Chondrocyte (in vitro differentiated cells): Measurements from ENCODE around the gene FFAR2. TPM values are rescaled to one million over a fixed set of nuclear protein-coding genes. Genes with fewer than 3 reads are reported as not detected.

Experiments
- DNase-seq: peaks from one replicate; pipeline ENCODE4 v3.0.0; 2021; ENCODE audit warnings: mixed read lengths, low spot score
- H3K27ac Mint-ChIP-seq: one replicate; pipeline ENCODE4 v1.8.0; 2021; ENCODE audit warnings: mild to moderate bottlenecking, moderate library complexity, mixed read lengths; ENCODE audit not compliant: unreplicated experiment
- H3K27me3 Mint-ChIP-seq: 2 replicates; pipeline ENCODE4 v1.8.0; 2021; ENCODE audit warnings: low read depth, mixed read lengths
- H3K36me3 Mint-ChIP-seq: 2 replicates; pipeline ENCODE4 v1.8.0; 2021; ENCODE audit warnings: low read depth, mixed read lengths
- H3K4me1 Mint-ChIP-seq: 2 replicates; pipeline ENCODE4 v1.8.0; 2021; ENCODE audit warnings: low read depth, mild to moderate bottlenecking, mixed read lengths
- H3K4me3 Mint-ChIP-seq: one replicate; pipeline ENCODE4 v1.8.0; 2021; ENCODE audit warnings: mild to moderate bottlenecking, moderate library complexity, mixed read lengths; ENCODE audit not compliant: unreplicated experiment
- H3K9me3 Mint-ChIP-seq: 2 replicates; pipeline ENCODE4 v1.8.0; 2021; ENCODE audit warnings: low read depth, mixed read lengths
- total RNA-seq: library from RNA; stranded (reverse); gene quantifications from 3 replicates; pipeline ENCODE4 v1.2.1, GENCODE V29; 2021
- TF ChIP-seq, protein P1 (sequence below): fragments of 200-600 bp; sonication (generic); IDR thresholded peaks from 2 replicates; pipeline ENCODE4 v1.5.0; 2021; ENCODE audit warnings: antibody characterized with exemption, mild to moderate bottlenecking, moderate library complexity

FFAR2 gene
- total RNA-seq, 1 donor from 2014 or later: not detected

DNA sequence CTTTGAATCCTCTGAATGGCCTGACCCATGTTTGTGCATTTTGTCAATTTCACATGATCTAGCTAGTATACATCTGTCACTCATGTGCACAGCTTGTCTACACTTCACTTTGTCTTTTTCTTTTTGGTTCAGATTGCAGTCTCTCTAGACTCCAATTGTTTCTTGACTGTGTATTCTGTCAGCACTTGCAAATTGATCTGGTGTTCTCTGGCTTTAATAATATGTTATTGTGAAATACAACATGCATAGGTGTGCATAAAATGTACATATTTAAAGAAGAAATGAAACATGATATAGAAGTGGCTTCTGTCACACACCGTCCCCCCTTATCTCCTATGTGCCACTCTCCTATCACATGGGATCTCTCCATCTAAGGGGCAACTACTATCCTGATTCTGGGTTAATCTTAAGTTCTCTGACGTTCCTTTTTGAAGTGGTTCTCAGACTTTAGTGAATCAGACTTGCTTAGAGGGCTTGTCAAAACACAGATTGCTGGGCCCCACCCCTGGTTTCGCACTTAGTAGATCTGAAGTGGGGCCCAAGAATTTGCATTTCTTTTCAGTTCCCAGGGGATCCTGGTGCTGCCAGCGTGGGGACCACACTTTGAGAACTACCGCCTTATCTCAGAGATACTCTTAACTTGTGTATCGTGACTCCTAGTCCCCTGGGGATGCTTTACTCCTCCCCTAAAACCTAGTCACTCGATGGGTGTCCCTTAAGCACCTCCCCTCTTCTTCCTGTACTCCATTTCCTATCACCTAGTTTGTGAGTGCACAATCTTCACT, 36.4 kb downstream of the FFAR2 start:
- H3K27ac Mint-ChIP-seq: no peak overlapping the region
- peaks cover 41% of the 10 kb centered on the region for H3K27me3 Mint-ChIP-seq
- H3K4me3 Mint-ChIP-seq: no peak overlapping the region
- TF ChIP-seq, protein P1, sequence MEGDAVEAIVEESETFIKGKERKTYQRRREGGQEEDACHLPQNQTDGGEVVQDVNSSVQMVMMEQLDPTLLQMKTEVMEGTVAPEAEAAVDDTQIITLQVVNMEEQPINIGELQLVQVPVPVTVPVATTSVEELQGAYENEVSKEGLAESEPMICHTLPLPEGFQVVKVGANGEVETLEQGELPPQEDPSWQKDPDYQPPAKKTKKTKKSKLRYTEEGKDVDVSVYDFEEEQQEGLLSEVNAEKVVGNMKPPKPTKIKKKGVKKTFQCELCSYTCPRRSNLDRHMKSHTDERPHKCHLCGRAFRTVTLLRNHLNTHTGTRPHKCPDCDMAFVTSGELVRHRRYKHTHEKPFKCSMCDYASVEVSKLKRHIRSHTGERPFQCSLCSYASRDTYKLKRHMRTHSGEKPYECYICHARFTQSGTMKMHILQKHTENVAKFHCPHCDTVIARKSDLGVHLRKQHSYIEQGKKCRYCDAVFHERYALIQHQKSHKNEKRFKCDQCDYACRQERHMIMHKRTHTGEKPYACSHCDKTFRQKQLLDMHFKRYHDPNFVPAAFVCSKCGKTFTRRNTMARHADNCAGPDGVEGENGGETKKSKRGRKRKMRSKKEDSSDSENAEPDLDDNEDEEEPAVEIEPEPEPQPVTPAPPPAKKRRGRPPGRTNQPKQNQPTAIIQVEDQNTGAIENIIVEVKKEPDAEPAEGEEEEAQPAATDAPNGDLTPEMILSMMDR: no peak
- DNase-seq: no peak
- H3K36me3 Mint-ChIP-seq: no peaks in the 10 kb centered on the region
- H3K4me1 Mint-ChIP-seq: no peaks in the 10 kb centered on the region
- H3K9me3 Mint-ChIP-seq: no peaks in the 10 kb centered on the region

DNA sequence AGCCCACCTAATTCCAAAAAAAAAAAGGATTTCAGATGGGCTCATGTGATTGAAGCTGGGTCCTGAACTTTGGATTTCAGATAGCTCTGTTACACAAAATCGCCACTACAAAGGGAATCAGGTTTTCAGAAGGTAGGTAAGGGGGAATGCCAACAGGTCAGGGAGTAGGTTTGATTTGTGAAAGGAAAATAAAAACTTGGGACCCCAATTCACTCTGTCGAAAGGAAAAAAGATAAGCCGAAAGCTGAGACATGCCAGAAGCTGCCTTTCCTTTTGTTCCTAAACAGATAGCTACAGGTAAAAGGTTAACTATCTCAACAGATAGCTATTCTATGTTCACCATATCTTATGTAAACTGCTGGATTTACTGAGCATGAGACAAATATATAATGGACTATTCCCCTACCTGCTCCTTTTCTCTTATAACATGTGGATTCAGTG, 38.2 kb downstream of the FFAR2 start:
- Mint-ChIP-seq H3K27me3 (peaks cover 54% of the 10 kb centered on the region), H3K36me3 (no peaks in the 10 kb centered on the region), H3K9me3 (no peaks in the 10 kb centered on the region), H3K4me3 (no peak overlapping the region), H3K27ac (no peak overlapping the region), H3K4me1 (no peaks in the 10 kb centered on the region)
- no peak for DNase-seq
- TF ChIP-seq, protein P1: no peak

DNA sequence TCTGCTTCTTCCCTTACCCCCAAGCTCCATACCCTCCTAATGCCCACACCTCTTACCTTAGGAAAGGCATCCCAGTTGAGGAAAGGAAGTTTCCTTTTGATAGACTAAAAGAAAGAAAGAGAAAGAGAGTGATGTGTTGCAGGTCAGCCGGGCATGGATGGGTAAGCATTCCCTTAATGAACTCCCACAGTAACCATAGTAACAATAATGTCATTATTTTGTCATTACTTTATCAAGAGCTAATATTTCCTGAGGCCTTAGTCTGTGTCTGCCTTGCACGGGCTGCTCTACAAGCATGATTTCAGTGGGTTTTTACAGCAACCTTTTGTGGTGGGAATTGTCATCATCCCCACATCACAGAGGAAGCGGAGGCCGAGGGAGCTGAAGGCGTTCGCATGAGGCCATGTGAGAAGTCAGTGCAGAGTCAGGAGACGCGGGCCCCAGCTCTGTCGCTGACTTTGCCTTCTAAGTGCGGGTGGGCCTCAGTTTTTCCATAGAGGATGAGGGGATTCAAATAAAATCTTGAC, 39.7 kb downstream of the FFAR2 start:
- no peak overlapping the region for H3K27ac Mint-ChIP-seq
- no peaks in the 10 kb centered on the region for H3K9me3 Mint-ChIP-seq
- no peak overlapping the region for H3K4me3 Mint-ChIP-seq
- no peaks in the 10 kb centered on the region for H3K36me3 Mint-ChIP-seq
- peaks cover 66% of the 10 kb centered on the region for H3K27me3 Mint-ChIP-seq
- TF ChIP-seq, protein P1: no peak
- no peaks in the 10 kb centered on the region for H3K4me1 Mint-ChIP-seq
- DNase-seq: no peak

DNA sequence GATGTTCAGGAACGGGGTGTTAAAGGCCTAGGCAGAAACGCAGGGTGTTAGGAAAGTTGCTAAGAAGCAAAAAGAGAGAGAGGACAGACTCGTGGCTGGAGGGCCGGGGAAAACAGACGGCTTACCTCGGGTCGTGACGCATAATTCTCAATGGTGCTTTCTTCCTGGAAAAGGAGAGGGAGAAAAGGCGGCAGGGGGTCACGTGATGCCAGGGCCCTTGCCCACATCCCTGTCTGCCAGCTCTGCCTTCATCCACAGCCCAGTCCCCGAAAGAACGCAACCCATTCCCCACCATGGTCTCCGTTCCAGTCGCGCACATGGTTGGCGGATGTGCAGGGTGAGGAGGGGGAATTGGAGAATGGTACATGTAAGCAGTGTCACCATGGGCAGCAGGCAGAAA, 40.6 kb downstream of the FFAR2 start:
- Mint-ChIP-seq H3K9me3 (no peaks in the 10 kb centered on the region), H3K36me3 (no peaks in the 10 kb centered on the region), H3K27me3 (peaks cover 70% of the 10 kb centered on the region), H3K27ac (no peak overlapping the region), H3K4me1 (no peaks in the 10 kb centered on the region), H3K4me3 (no peak overlapping the region)
- TF ChIP-seq, protein P1: no peak
- DNase-seq: no peak

DNA sequence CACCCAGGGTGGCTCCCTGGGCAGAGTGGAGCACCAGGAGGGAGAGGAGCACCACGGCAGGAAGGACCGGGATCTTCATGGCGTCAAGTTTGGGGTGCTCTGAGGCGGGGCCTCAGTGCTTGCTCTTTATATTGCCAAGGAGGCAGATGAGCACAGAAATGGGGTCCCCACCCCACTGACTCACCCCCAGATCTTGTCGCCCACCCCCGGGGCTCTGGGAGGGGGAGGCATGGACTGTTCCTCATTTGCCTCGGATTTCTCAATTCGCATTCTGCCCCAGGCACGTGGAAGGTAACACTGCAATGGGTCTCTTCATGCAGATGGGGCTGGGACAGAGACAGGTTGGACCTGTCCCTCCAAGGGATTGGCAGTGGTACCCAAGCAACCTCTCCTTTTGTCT, 42.3 kb downstream of the FFAR2 start, which contains the start of gene KRTDAP:
TSS of gene KRTDAP (minus strand) at position 101 of the 400 bp plus-strand sequence. CDS start at position 79, 22 bp downstream.
- no peaks in the 10 kb centered on the region for H3K9me3 Mint-ChIP-seq
- H3K4me3 Mint-ChIP-seq: no peak within 1 kb of the TSS
- DNase-seq: peak; percentile 66
- H3K27me3 Mint-ChIP-seq: peaks cover 66% of the 10 kb centered on the region
- no peak within 1 kb of the TSS for H3K27ac Mint-ChIP-seq
- TF ChIP-seq, protein P1: no peak
- no peaks in the 10 kb centered on the region for H3K36me3 Mint-ChIP-seq
- H3K4me1 Mint-ChIP-seq: peaks cover 3% of the 10 kb centered on the region
